Measurements from ENCODE around the gene RNF217. TPM values are rescaled to one million over a fixed set of nuclear protein-coding genes. Genes with fewer than 3 reads are reported as not detected.

The RNF217 gene
- total RNA-seq, 4 donors from 2014 or later, result 26.2 to 32.2 (median 28.8) TPM

DNA sequence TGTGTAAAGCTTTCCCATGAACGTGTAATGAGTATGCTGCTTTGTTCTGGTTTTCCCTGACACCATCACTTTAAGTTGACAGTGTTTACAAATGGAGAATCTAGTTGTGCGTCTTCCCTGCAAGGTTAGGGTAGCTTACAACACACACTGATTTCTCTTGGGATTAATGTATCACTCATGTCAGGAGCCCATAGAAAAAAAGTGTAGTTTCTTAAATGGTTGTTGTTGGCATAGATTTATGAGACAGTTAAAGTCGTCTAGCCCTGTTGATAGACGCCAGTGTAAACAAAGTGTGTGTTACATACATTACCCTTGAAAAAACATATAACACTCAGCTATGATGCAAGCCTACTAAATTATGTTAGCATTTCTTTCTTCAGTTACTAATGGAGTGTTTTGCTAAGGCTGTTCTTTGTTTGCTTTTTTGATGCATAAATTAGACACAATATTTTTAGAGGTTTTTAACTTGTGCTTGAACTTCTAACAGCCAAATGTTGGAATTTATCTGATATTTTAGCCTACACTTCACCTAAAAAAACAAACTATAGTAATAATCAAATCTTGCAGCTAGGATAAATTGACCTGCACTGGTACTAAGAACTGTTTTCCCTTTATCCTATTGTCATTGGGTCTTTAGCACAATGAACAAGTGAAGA is 88.6 kb downstream of the RNF217 start:
- Histone ChIP-seq H3K4me3 (no peak overlapping the region), H3K27ac (no peak overlapping the region), H3K4me1 (no peaks in the 10 kb centered on the region), H3K9me3 (no peaks in the 10 kb centered on the region), H3K27me3 (no peaks in the 10 kb centered on the region), H3K36me3 (peaks cover 0 to 10% of the 10 kb centered on the region in 2 donors)
- ATAC-seq, result no peak
- 42 to 49% methylated on average over 4 of the region's 4 CpGs for WGBS, 2 donors (ENCODE audit: low coverage in 1 of 2)
- TF ChIP-seq, protein P1, sequence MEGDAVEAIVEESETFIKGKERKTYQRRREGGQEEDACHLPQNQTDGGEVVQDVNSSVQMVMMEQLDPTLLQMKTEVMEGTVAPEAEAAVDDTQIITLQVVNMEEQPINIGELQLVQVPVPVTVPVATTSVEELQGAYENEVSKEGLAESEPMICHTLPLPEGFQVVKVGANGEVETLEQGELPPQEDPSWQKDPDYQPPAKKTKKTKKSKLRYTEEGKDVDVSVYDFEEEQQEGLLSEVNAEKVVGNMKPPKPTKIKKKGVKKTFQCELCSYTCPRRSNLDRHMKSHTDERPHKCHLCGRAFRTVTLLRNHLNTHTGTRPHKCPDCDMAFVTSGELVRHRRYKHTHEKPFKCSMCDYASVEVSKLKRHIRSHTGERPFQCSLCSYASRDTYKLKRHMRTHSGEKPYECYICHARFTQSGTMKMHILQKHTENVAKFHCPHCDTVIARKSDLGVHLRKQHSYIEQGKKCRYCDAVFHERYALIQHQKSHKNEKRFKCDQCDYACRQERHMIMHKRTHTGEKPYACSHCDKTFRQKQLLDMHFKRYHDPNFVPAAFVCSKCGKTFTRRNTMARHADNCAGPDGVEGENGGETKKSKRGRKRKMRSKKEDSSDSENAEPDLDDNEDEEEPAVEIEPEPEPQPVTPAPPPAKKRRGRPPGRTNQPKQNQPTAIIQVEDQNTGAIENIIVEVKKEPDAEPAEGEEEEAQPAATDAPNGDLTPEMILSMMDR (IDR thresholded peaks at IDR 0.05), result no peak
- TF ChIP-seq POLR2A (IDR thresholded peaks at IDR 0.05) (no peak), EP300 (IDR thresholded peaks at IDR 0.05) (no peak), POLR2AphosphoS5 (IDR thresholded peaks at IDR 0.05) (no peak)

DNA sequence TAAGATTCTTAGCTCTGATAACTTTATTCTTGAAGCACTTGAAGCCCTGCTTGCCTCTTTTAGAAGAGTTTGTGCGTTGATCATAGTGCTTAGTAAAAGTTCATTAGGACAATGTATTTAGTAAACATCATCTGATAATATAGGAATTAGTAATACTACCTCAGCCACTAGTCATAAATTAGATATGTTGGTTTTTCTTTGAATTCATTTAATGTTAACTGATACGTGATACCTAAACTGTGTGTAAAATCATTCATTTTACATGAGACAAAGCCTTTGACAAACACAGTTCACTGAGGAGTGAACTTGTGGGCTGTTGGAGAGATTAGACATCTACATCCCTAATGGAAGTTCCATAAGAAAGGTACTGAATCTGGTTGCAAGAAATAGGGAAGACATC is 91.6 kb downstream of the RNF217 start:
- TF ChIP-seq POLR2AphosphoS5 (IDR thresholded peaks at IDR 0.05), result no peak
- no peak for TF ChIP-seq POLR2A (IDR thresholded peaks at IDR 0.05)
- Histone ChIP-seq H3K4me3 (no peak overlapping the region), H3K36me3 (no peaks in the 10 kb centered on the region), H3K4me1 (peaks cover 0 to 15% (median 0%) of the 10 kb centered on the region in 3 donors), H3K9me3 (no peaks in the 10 kb centered on the region), H3K27ac (no peak overlapping the region), H3K27me3 (no peaks in the 10 kb centered on the region)
- 86 to 97% methylated on average over 2 of the region's 2 CpGs for WGBS, 2 donors (ENCODE audit: low coverage in 1 of 2)
- ATAC-seq, result no peak

GRCh38 chr6:125054331-125054730 is 92.1 kb downstream of the RNF217 start:
- Histone ChIP-seq H3K27me3 (no peaks in the 10 kb centered on the region), H3K4me1 (peaks cover 0 to 20% (median 0%) of the 10 kb centered on the region in 3 donors), H3K4me3 (no peak overlapping the region), H3K9me3 (no peaks in the 10 kb centered on the region), H3K27ac (no peak overlapping the region), H3K36me3 (no peaks in the 10 kb centered on the region)
- TF ChIP-seq, protein P1 (IDR thresholded peaks at IDR 0.05), result no peak
- TF ChIP-seq EP300 (IDR thresholded peaks at IDR 0.05) (no peak), POLR2AphosphoS5 (IDR thresholded peaks at IDR 0.05) (no peak), POLR2A (IDR thresholded peaks at IDR 0.05) (no peak)
- 100% methylated on average over 2 of the region's 2 CpGs; no CpG with 5 or more reads in 1 of the 2 donors for WGBS, 2 donors (ENCODE audit: low coverage in 1 of 2)
- ATAC-seq, result no peak

GRCh38 chr6:125057392-125058246 is 95.4 kb downstream of the RNF217 start:
- Histone ChIP-seq H3K36me3 (no peaks in the 10 kb centered on the region), H3K4me3 (no peak overlapping the region), H3K27ac (no peak overlapping the region), H3K27me3 (no peaks in the 10 kb centered on the region), H3K9me3 (no peaks in the 10 kb centered on the region), H3K4me1 (peaks cover 0 to 25% (median 0%) of the 10 kb centered on the region in 3 donors)
- TF ChIP-seq EP300 (IDR thresholded peaks at IDR 0.05) (no peak), POLR2AphosphoS5 (IDR thresholded peaks at IDR 0.05) (no peak), POLR2A (IDR thresholded peaks at IDR 0.05) (no peak)
- TF ChIP-seq, protein P1 (IDR thresholded peaks at IDR 0.05), result no peak
- ATAC-seq, result no peak
- 69 to 94% methylated on average over 2 to 5 of the region's 5 CpGs for WGBS, 2 donors (ENCODE audit: low coverage in 1 of 2)

- WGBS, 2 donors (ENCODE audit: low coverage in 1 of 2), result 25 to 55% methylated on average over 1 of the region's 1 CpG
- Histone ChIP-seq H3K4me3 (no peak overlapping the region), H3K27me3 (no peaks in the 10 kb centered on the region), H3K4me1 (peaks cover 0 to 25% (median 0%) of the 10 kb centered on the region in 3 donors), H3K9me3 (no peaks in the 10 kb centered on the region), H3K27ac (no peak overlapping the region), H3K36me3 (no peaks in the 10 kb centered on the region)
- ATAC-seq, result no peak
- TF ChIP-seq POLR2AphosphoS5 (IDR thresholded peaks at IDR 0.05) (no peak), POLR2A (IDR thresholded peaks at IDR 0.05) (no peak), EP300 (IDR thresholded peaks at IDR 0.05) (no peak)
- TF ChIP-seq, protein P1 (IDR thresholded peaks at IDR 0.05), result no peak
Measured at GRCh38 chr6:125058546-125058945, 96.3 kb downstream of the RNF217 start.
